HL-60/S4 treated with phorbol 12-myristate 13-acetate at 8.2 ng/mL for 4 days and 3 days (cell line): ENCODE data around the gene EEPD1.

Experiments
- in situ Hi-C: fragments of 300-500 bp; cut with MboI; formaldehyde crosslinking; loops from 2 replicates; pipeline ENCODE4 v1.15.0; 2022; ENCODE audit warnings: low sequenced_read_pairs

Gene EEPD1

GRCh38 chr7:36278069-36278619 is 125.1 kb downstream of the EEPD1 start:
- in situ Hi-C loops, result no loop called here

- in situ Hi-C loops, result no loop called here
These were observed 125.6 kb downstream of the EEPD1 start for GRCh38 chr7:36278620-36279172.

GRCh38 chr7:36279200-36279925 is 126.3 kb downstream of the EEPD1 start:
- in situ Hi-C loops, result no loop called here

- in situ Hi-C loops, result no loop called here
These were observed 126.9 kb downstream of the EEPD1 start for GRCh38 chr7:36279926-36280315.

GRCh38 chr7:36280840-36281812 is 128.1 kb downstream of the EEPD1 start:
- in situ Hi-C loops, result no loop called here

GRCh38 chr7:36281945-36282717 is 129.1 kb downstream of the EEPD1 start:
- in situ Hi-C loops, result no loop called here

- in situ Hi-C loops, result no loop called here
These were observed 130.1 kb downstream of the EEPD1 start for GRCh38 chr7:36283181-36283580.

GRCh38 chr7:36283711-36284130 is 130.7 kb downstream of the EEPD1 start:
- in situ Hi-C loops, result no loop called here

- in situ Hi-C loops, result no loop called here
These were observed 131.5 kb downstream of the EEPD1 start for GRCh38 chr7:36284456-36285090.

GRCh38 chr7:36285276-36285675 is 132.2 kb downstream of the EEPD1 start:
- in situ Hi-C loops, result no loop called here

- in situ Hi-C loops, result no loop called here
These were observed 133.2 kb downstream of the EEPD1 start for GRCh38 chr7:36286226-36286625.

GRCh38 chr7:36286688-36287087 is 133.6 kb downstream of the EEPD1 start:
- in situ Hi-C loops, result no loop called here

- in situ Hi-C loops, result no loop called here
These were observed 134.6 kb downstream of the EEPD1 start for GRCh38 chr7:36287371-36288241.

- in situ Hi-C loops, result no loop called here
These were observed 135.4 kb downstream of the EEPD1 start for GRCh38 chr7:36288501-36288900.

- in situ Hi-C loops, result loop anchor here (10.0 kb wide), 1 partner anchor 305 kb away; no protein-coding TSS in a partner anchor
These were observed 137.0 kb downstream of the EEPD1 start for GRCh38 chr7:36289833-36290661.

- in situ Hi-C loops, result loop anchor here (10.0 kb wide), 1 partner anchor 307 kb away; no protein-coding TSS in a partner anchor
These were observed 138.6 kb downstream of the EEPD1 start for GRCh38 chr7:36291387-36292316.

- in situ Hi-C loops, result loop anchor here (10.0 kb wide), 1 partner anchor 310 kb away; no protein-coding TSS in a partner anchor
These were observed 142.0 kb downstream of the EEPD1 start for GRCh38 chr7:36295090-36295489.
